A172 (cell line): ENCODE measurements around the gene PPARD. TPM values are rescaled to one million over a fixed set of nuclear protein-coding genes. Genes with fewer than 3 reads are reported as not detected.

Experiments used
- DNase-seq: peaks from one replicate; pipeline ENCODE4 v3.0.0-alpha.2; 2015; ENCODE audit warnings: low spot score
- total RNA-seq: library from RNA; depleted of rRNA; stranded (reverse); fragments of >200 nt; shearing (Covaris generic); gene quantifications from 2 replicates; pipeline ENCODE4 v1.2.3, GENCODE V29; 2014

PPARD gene
- total RNA-seq, 1 experiment from 2014 or later, result 7.2 TPM

GRCh38 chr6:35354361-35355135 lies 12.2 kb downstream of the PPARD start:
- no peak for DNase-seq

- DNase-seq, result no peak
Observed at GRCh38 chr6:35356391-35356790, 14.0 kb downstream of the PPARD start.

- DNase-seq, result no peak
Observed at GRCh38 chr6:35357677-35358076, 15.3 kb downstream of the PPARD start.

- no peak for DNase-seq
Observed at GRCh38 chr6:35358086-35358485, 15.7 kb downstream of the PPARD start.

GRCh38 chr6:35359346-35359743 lies 17.0 kb downstream of the PPARD start:
- DNase-seq, result no peak

GRCh38 chr6:35359744-35360348 lies 17.5 kb downstream of the PPARD start:
- peak; percentile 42 for DNase-seq

- DNase-seq, result no peak
Observed at GRCh38 chr6:35360349-35361138, 18.2 kb downstream of the PPARD start.

- DNase-seq, result no peak
Observed at GRCh38 chr6:35362200-35362599, 19.8 kb downstream of the PPARD start.

- no peak for DNase-seq
Observed at GRCh38 chr6:35363293-35363750, 21.0 kb downstream of the PPARD start.

- DNase-seq, result no peak
Observed at GRCh38 chr6:35365594-35366203, 23.3 kb downstream of the PPARD start.

GRCh38 chr6:35366204-35366596 lies 23.8 kb downstream of the PPARD start:
- no peak for DNase-seq

- DNase-seq, result no peak
Observed at GRCh38 chr6:35367646-35368037, 25.3 kb downstream of the PPARD start.

- DNase-seq, result peak; percentile 63
Observed at GRCh38 chr6:35368038-35368887, 25.9 kb downstream of the PPARD start.

GRCh38 chr6:35370124-35370741 lies 27.9 kb downstream of the PPARD start:
- peak; percentile 99 for DNase-seq

- no peak for DNase-seq
Observed at GRCh38 chr6:35370785-35371493, 28.6 kb downstream of the PPARD start.

GRCh38 chr6:35371494-35372262 lies 29.3 kb downstream of the PPARD start:
- no peak for DNase-seq

GRCh38 chr6:35372633-35373032 lies 30.3 kb downstream of the PPARD start:
- DNase-seq, result no peak

- DNase-seq, result no peak
Observed at GRCh38 chr6:35376281-35376680, 33.9 kb downstream of the PPARD start.

- no peak for DNase-seq
Observed at GRCh38 chr6:35377002-35377401, 34.6 kb downstream of the PPARD start.
